ENCODE measurements around the gene TBX21.

Gene TBX21

DNA sequence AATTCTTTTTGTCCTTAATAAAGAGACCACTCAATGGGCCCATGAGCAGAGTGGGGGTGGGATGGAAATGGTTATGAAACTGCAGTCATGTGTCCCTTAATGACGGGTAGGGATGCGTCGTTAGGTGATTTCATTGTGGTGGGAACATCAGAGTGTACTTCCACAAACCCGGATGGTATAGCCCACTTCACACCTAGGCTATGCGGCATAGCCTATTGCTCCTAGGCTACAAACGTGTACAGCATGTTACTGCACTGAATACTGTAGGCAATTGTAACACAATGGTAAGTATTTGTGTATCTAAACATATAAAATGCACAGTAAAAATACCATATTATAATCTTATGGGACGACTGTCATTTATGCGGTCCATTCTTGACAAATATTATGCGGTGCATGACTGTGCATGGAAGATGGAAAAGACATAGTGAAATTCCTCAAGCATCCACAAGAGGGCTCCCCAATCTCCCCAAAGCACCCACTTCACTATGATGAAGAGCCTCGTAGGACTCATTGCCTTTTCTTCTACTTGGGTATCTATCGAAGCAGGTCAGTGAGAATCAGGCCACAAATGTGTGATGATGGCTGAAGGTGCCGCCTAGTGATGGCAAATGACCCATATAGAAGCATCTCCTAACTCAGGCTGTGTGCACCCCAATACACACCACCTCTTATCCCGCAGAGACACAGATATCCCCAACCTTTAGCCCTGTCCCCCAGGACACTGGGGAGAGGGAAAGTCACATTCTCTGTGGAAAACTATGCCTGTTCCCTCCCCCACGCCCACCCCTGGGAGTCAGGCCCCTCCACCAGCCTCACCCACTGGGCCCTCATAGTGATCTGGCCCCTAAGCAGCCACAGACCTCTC, 43.5 kb downstream of the TBX21 start:
- peak; percentile 15 to 64 for DNase-seq

DNA sequence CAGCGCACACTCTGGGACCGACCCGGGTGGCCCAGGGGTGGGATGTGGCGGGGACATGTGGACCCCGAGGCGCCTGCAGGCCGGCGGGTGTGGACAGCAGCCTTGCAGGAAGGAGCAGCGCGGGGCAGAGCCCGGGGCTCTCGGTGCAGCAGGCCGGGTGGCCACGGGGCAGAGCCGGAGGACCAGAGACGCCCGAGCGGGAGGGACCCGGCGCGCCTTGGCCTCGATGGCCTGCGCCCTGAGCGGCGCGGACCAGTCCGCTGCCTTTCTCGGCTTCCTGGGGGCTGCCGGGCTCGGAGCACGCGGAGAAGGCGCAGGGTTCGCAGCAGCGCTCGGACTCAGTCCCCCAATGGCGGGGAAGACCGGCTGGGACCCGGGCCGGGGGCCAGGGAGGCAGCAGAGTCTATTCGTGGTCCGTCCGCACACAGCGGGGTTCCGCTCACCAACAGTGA, 45.2 kb downstream of the TBX21 start:
- no peak for DNase-seq

DNA sequence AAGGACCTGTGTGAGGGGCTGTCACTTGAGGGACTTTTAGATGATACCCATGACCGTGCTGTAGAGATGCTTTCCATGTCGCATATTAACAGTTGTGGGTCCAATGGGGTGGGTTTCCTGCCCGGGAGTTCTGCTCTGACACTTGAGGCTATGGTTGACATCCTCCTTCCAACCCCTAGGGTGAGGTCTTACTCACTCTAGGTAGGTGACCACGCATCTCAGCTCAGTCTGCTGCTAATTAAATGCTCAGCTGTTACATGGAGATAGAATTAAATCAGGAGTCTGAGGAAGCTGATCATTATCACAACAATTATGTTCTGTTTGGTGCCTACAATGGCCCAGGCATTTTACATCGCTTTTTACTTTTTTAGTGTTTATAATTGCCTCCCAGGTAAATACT, 48.4 kb downstream of the TBX21 start:
- no peak for DNase-seq

DNA sequence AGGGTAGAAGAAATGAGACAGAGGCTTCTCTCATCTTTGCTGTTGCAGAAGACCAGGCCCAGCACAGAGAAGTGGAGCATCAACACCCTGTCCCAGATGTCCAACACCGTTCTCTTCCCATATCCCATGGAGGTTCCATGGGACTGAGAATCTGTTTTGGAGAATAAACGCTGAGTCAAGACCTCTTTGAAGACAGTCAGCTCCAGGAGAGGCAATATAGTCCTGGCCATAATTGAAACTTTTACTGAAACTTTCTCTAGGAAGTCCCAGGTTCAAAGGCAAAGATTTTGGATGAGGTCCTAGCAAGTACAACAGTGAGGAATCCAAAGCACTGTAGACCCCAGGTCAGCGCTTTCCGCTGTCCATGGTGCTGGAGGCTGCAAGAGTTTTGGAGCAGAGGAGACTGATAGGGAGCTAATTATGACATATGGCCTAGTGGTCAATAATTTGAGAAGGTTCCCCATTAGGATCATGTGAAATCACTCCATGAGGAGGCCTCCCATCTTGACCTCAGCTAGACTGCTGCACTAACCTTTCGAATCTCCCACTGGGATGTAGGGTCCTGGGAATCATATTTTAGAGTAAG, 52.6 kb downstream of the TBX21 start:
- DNase-seq, result peak in 1 of 2 donors; percentile 10

DNA sequence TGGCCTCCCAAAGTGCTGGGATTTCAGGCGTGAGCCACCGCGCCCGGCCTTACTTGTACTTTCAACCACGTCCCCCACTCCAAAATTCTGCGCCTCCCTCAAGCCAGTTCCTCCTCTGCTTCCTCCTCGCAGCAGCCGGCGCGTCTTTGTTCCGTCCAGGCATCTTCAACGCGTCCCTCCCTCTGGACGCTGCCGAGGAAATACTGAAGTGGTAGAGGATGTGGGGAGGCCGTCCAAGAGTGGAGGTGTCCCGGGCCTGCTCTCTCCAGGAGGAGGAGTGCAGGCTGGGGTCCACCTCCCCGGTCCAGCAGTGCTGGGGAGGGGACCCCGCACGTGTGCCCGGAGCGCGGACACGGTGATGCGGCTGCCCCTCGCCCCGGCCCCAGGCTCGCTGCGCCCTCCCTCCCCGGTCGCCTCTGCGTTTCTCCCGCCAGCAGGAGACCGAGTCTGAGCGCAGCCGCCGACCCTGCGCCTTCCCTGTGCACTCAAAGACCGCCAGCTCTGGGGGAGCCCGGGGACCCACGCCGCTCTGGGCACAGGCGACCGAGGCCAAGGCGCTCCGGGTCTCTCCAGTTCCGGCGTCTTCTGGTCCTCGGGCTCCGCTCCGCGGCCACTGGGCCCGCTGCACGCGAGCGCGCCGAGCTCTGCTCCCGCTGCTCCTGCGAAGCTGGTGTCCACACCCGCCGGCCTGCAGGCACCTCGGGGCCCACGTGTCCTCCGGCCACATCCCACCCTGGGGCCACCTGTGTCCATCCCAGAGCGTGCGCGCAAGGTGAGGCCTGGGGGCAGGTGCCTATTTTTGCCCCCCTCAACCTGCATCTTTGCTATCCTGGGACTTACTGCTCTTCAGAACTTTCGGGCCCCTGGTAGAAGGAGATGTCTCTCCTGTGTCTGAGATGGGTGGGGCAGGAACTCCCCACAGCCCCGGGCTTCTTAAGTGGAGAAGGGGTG, 56.9 kb downstream of the TBX21 start:
- DNase-seq, result peak; percentile 26 to 38

DNA sequence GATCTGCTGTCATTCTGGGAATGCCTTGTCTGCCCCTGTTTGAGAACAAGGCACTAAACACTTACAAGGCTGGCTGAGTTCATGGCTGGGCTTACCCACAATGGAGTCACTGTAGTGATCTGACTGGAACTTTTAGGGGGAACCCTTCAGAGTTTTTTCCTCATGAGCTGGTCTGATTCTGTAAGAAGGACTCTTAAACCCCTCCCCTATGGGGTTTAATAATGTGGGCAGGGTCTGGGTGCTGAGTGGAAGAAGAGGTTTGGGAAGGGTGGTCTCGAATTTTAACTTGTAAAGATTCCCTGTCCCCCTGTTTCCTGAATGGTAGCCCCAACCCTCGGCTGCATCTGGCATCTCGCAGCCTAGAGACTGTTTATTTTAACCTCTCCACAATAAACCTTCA, 58.0 kb downstream of the TBX21 start:
- DNase-seq, result no peak

DNA sequence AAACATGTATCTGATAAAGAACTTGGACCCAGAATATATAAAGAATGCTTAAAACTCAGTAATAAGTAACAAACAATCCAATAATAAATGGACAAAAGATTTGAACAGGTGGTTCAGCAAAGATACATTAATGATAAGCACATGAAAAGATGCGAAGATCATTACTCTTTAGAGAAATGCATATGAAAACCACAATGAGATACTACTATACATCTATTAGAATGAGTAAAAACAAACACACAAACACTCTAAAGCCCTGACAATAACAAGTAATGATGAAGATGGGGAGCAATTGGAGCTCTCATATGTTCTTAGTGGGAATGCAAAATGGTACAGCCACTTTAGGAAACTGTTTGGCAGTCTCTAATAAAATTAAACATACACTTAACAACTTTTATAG, 59.4 kb downstream of the TBX21 start:
- no peak for DNase-seq

DNA sequence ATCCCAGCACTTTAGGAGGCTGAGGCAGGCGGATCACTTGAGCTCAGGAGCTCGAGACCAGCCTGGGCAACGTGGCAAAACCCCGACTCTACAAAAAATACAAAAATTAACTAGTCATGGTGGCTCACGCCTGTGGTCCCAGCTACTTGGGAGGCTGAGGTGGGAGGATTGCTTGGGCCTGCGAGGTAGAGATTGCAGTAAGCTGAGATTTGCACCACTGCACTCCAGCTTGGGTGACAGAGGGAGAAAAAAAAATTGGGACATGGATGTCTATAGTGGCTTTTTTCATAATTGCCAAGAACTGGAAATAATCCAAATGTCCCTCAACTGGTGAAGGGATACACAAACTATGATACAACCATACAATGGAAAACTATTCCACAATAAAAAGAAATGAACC, 59.9 kb downstream of the TBX21 start:
- DNase-seq, result no peak

Measured in inflammatory macrophage treated with lipopolysaccharide for 1 hour (primary cell).